DLD1 (cell line): ENCODE data around the gene MEGF6.

Source experiments
- in situ Hi-C: cut with HindIII; loops from 2 replicates; pipeline ENCODE4 v1.10.0; 2017; ENCODE audit warnings: low sequenced_read_pairs

Gene MEGF6

DNA sequence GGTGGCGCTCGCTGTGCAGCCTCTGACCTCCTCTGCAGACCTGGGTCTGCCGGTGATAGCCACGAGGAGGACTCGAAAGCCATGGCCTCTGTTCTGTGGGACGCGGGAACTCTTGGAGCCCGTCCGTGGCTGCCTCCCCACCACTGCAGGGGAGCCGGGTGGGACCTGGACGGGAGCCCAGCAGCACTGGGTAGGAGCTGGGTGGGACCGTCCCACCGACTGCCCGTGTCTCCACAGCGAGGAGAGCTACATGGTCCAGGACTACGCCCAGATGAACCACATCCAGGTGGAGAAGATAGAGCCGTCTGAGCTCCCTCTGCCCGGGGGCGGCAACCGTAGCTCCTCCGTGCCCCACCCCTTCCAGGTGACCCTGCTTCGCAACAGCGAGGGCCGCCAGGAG, 133.1 kb downstream of the MEGF6 start:
- in situ Hi-C loops: no loop called here

DNA sequence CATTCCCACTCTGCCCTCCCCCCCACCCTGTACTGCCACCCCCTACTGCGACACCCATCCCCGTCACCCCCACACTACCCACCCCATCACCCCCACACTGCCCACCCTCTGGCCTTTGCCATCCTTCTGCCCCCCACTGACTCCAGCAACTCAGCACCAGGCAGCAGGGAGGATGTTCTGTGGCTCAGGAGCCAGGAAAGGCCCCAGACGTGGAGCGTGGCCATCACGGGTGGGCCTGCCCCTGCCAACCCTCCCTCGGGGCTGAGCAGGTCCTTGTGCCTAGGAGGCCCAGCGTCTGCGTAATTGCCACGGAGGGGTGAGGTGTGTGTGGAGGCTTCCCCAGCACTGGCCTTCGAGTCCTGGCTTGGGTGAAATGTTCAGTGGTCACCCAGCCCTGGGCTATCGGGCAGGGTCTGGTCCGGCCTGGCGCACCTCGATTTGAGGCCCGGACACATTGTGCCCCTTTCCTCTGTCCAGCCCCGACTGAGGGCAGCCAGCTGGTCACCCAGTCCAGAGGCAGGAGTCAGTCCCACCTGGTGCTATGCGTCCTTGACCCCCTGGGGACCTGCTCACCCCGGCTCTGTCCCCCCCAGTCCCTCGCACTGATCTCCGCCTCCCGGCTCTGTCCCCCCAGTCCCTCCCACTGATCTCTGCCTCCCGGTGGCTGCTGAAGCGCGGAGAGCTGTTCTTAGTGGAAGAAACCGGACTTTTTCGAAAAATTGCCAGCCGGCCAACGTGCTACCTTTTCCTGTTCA, 133.9 kb downstream of the MEGF6 start:
- in situ Hi-C loops: no loop called here

GRCh38 chr1:3476666-3477065, 134.6 kb downstream of the MEGF6 start:
- in situ Hi-C loops: no loop called here

DNA sequence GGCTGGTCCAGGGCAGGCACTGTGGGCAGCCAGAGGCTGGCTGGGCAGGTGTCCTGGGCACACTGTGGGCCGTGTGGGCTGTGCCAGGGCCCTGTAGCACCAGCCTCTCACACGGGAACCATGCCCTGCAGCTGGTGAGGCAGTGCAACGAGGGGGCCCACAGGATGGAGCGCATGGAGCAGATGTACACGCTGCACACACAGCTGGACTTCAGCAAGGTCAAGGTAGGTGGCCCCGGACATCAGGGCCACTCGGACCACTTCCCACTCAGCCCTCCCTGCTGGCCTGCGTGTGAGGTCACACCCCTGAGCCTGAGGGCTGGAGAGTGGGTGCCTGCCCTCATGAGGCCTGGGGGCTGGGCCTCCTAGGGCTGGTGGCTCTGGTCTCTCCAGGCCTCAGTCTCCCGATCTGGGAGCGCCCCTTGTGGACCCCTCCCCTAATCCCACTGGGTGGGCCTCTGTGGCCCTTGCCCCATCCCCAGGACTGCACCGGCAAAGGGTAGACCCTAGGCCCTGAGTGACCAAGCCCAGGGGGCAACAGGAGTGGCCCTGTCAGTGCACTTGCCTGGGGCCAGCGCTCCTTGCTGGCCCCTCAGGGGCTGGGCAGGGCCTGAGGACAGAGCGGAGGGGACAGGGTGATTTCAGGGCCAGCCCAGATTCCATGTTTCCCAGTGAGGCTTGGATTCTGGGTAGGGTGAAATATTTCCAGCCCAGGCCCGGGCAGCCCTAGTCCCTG, 135.3 kb downstream of the MEGF6 start:
- in situ Hi-C loops: no loop called here

- in situ Hi-C loops: no loop called here
Observed at GRCh38 chr1:3474421-3474820, 136.9 kb downstream of the MEGF6 start.

- in situ Hi-C loops: no loop called here
Observed at GRCh38 chr1:3474016-3474415, 137.3 kb downstream of the MEGF6 start.

DNA sequence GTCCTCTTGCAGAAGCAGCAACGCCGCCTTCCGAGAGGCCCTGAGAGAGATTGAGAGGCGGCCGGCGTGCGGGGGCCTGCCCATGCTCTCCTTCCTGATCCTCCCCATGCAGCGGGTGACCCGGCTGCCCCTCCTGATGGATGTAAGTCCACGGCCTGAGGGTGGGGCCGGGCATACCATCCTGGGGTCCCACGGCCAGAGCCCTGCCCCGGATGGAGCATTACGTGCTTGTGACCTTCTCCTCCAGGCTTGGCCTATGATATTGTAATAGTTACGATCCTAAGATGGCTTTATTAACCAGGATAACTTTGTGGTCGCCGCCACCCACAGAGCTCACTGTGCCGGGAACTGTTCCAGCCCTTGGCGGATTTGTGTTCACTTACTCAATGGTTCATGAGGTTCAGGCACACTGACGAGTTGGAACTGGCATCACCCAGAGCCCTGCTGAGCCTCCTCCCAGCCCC, 137.9 kb downstream of the MEGF6 start:
- in situ Hi-C loops: no loop called here

DNA sequence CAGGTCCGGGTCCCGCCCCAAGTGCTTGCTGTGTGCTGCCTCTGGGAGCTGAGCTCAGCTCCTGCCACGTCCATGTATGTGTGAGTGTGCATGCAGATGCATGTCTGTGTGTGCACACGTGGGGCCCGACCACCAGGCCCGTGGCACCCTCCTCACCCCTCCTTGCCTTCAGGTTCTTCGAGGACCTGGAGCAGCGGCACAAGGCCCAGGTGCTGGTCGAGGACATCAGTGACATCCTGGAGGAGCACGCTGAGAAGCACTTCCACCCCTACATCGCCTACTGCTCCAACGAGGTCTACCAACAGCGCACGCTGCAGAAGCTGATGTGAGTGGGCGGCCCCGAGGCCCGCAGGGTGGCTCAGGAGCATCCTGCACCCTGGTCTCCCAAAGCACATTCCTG, 138.4 kb downstream of the MEGF6 start:
- in situ Hi-C loops: no loop called here

DNA sequence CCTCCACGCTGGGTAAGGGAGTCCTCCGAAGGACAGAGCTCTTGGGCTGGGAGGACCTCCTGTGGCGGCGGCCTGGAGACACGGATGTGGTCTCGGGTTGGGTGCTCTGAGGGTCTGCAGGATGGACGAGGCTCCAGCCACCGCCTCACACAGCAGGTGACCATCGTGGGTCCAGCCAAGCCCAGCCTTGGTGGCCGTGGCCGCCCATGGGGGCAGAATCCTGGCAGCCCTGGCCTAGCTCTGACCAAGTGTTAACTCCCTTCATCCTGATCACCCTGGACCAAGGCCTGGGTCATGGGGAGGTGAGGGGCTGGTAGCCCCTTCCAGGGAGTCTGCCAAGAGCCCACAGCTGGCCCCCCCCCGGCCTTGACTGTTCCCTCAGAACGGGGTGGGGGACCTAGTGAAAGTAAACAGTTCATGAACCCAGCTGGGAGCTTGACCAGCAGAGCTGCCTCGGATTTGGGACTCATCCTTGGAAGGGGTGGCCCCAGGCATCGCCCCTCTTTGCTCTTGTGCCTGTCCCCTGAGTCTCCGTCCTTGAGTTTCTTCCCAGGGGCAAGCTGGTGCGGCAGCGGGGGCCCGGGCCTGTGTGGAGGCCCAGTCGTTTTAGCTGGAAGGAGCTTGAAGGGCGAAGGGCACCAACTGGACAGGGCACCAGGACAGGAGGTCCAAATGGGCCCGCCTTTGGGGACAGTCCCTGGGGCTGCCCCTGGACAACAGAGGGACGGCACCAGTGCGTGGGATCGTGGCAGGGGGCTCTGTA, 139.0 kb downstream of the MEGF6 start:
- in situ Hi-C loops: no loop called here

DNA sequence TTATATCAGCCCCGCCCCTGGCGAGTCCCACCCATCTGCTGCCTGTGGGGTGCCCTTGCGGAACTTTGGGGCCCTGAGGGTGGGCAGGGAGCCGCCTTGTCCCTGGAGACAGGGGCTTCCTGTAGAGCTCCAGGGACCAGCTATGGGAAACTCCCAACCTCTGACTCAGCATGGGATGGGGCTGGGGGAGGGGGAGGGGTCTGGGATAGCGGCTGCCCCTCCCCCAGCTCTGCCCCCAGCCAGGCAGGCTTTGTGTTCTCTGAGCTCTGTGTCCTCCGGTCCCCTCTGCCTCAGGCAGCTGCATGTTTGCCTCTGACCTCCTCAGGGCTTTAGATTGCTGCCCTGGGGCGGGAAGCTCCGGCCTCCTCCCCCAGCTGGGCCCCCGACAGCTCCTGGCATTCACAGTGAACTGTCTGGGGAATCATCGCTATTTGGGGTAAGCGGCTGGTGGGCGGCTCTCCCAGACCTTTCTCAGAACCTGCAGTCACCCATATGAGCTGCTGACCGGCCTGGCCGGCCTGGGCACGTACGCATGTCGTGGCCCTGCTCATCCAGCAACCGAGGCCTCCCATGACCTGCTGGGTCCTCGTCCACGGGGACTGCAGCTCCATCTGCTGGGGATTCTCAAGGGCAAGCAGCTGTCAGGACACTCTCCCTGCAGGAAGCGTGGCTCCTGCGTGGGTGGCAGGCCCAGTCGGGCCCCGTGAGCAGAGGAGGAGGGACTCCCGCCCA, 139.8 kb downstream of the MEGF6 start:
- in situ Hi-C loops: no loop called here

DNA sequence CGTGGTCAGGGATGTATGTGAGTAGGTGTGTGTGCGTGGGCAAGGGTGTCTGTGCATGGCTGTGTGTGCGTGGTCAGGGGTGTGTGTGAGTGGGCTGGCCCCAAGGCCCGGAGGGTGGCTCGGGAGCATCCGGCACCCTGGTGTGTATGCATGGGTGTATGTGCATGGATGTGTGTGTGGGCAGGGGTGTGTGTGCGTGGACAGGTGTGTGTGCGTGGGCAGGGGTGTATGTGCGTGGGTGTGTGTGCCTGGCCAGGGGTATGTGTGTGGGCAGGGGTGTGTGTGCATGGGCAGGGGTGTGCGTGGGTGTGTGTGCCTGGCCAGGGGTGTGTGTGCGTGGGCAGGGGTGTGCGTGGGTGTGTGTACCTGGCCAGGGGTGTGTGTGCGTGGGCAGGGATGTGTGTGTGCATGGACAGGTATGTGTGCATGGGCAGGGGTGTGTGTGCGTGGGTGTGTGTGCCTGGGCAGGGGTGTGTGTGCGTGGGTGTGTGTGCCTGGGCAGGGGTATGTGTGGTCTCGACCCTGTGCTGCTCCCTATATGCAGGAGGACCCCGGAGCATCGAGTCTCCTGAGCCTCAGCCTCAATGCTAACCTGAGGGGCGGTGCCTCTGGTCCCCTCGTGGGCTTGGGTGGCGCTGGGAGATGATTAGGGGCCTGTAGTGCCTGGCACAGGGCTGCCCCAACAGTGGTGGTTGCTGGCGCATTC, 140.5 kb downstream of the MEGF6 start:
- in situ Hi-C loops: no loop called here

GRCh38 chr1:3469849-3470649, 141.3 kb downstream of the MEGF6 start:
- in situ Hi-C loops: no loop called here

DNA sequence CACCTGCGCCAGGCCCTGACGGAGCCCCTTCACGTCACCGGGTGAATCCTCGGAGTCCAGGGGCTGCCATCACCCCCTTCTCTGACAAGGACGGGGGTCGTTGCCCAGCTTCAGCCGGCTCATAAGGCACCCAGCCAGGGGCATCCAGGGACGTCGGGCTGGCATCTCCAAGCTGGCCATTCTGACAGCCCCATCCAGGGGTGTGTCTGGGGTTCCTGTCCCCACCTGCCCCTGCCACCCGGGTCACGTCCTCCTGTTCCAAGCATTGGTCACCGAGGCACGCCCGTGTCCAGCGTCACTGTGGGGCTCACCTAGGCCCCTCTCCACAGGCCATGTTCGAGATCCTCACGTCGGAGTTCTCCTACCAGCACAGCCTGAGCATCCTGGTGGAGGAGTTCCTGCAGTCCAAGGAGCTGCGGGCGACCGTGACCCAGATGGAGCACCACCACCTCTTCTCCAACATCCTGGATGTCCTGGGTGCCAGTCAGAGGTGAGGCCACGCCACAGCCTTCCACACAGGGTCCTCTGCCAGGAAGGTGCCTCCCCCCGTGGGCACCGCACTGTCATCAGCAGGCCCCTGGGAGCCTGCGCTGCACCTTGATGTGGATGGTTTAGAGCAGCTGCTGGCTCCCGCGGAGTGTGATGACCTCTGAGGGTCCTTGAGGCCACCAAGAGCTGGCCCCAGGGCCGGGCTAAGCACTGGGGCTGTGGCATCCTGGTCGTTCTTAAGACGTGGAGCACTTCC, 142.0 kb downstream of the MEGF6 start:
- in situ Hi-C loops: no loop called here

GRCh38 chr1:3468236-3469103, 142.8 kb downstream of the MEGF6 start:
- in situ Hi-C loops: no loop called here

DNA sequence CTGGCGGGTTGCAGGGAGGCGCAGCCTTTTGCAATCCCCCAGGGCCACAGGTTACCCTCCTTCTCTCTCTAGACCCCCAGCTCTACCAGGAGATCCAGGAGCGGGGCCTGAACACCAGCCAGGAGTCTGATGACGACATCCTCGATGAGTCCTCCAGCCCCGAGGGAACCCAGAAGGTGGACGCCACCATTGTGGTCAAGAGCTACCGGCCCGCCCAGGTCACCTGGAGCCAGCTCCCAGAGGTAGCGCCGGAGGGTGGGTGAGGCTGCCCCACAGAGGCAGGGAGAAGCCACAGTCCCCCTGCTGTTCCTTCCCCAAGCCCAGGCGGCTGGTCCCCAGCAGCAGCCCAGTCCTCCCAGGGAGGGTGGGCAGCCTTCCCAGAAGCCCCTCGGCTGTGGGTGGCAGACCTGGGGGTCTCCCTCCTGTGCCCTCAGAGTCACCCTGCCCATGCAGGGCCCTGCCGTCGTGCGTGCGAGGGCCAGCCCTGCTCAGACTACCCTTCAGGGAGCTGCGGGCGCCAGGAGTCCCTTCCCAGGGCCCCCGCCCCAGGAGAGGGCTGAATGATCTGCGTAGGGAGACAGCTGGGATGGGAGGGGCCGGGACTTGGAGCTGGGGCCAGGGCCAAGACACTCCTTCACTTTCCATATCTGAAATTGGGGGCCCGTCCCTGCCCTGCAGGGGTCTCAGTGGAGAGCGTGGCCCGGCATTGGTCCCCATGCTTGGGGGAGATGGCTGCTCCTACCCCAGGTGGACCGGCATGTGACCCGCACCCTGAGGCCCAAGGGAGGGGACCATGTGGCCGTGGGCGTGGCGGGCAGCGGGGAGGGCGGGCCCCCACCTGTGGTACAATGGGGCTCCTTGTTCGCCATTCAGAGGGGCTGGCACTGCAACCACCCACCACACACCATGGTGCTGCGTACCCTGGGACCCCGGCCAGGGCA, 143.9 kb downstream of the MEGF6 start:
- in situ Hi-C loops: no loop called here

GRCh38 chr1:3466366-3467075, 144.8 kb downstream of the MEGF6 start:
- in situ Hi-C loops: no loop called here
